Stimulated activated naive B cell treated with anti-CD40 and anti-IgM and Interleukin-4, amounts not matched to agents 10 μg/mL and 1 μg/mL and 100 μg/mL, for 72 hours (primary cell): ENCODE measurements around the gene COL16A1.

Experiments used
- ATAC-seq, 2 donors: fragments of 150-1000 bp; cut with Tn5 transposase; replicated peaks; 2 replicates each; pipeline ENCODE4 v1.10.0; 2021; ENCODE audit warnings: moderate library complexity in 1 of 2
- DNase-seq: peaks from one replicate; pipeline ENCODE4 v3.0.0; 2021
- H3K27ac Mint-ChIP-seq: one replicate; pipeline ENCODE4 v1.8.0; 2022; ENCODE audit warnings: mild to moderate bottlenecking, mixed read lengths
- H3K27me3 Mint-ChIP-seq, 2 donors: one replicate each; pipeline ENCODE4 v1.8.0; 2022; ENCODE audit warnings: mixed read lengths in 2 of 2
- H3K36me3 Mint-ChIP-seq, 2 donors: one replicate each; pipeline ENCODE4 v1.8.0; 2022; ENCODE audit warnings: mixed read lengths in 2 of 2, mild to moderate bottlenecking in 1 of 2
- H3K4me1 Mint-ChIP-seq, 2 donors: one replicate each; pipeline ENCODE4 v1.8.0; 2022; ENCODE audit warnings: mixed read lengths in 2 of 2, mild to moderate bottlenecking in 1 of 2
- H3K4me3 Mint-ChIP-seq, 2 donors: one replicate each; pipeline ENCODE4 v1.8.0; 2022; ENCODE audit warnings: mild to moderate bottlenecking in 2 of 2, mixed read lengths in 2 of 2, moderate library complexity in 1 of 2
- H3K9me3 Mint-ChIP-seq, 2 donors: one replicate each; pipeline ENCODE4 v1.8.0; 2022; ENCODE audit warnings: mixed read lengths in 2 of 2, mild to moderate bottlenecking in 1 of 2

The COL16A1 gene

DNA sequence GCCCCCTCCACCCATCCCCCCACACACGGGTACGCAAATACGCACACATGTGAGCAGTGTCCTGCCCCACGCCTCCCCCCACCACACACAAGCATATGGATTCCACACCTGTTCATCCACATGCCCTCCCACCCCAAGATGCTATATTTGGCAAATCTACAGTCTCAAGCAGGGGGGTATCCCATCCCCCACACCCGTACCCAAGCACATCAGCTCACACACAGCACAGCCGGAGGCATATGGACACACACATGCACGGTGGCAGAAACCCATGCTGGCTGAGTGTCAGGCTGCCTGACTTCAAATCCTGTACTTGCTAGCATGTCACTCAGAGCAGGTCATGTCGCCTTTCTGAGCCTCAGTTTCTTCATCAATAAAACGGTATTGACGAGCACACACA lies 10.6 kb downstream of the COL16A1 start:
- no peak for DNase-seq
- no peak overlapping the region for H3K27ac Mint-ChIP-seq
- no peaks in the 10 kb centered on the region for H3K36me3 Mint-ChIP-seq
- no peak overlapping the region for H3K4me3 Mint-ChIP-seq
- no peaks in the 10 kb centered on the region for H3K9me3 Mint-ChIP-seq
- no peak for ATAC-seq
- H3K4me1 Mint-ChIP-seq, result peaks cover 0 to 3% of the 10 kb centered on the region in 2 donors
- peaks cover 8 to 11% of the 10 kb centered on the region in 2 donors for H3K27me3 Mint-ChIP-seq

DNA sequence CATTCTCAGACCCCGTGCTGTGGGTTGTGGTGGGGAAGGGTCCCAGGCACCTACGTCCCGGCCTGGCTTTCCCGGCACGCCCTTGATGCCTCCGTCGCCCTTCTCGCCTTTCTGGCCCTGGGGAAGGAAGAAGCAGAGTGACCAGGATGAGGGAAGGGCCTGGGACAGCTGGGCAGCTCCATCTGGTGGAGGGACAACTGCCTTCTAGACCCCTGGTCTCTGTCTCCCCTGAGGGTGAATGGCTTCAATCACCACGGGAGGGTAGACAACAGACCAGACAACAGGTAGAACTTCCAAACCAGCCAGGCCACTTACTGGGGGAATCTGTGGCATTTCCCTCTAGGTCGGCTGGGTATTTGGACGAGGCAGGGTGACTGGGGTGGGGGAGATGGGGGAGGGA lies 11.9 kb downstream of the COL16A1 start:
- no peaks in the 10 kb centered on the region for H3K36me3 Mint-ChIP-seq
- ATAC-seq (no peak), DNase-seq (no peak)
- H3K27ac Mint-ChIP-seq, result no peak overlapping the region
- H3K4me1 Mint-ChIP-seq, result peaks cover 0 to 5% of the 10 kb centered on the region in 2 donors
- H3K27me3 Mint-ChIP-seq, result peaks cover 13 to 14% of the 10 kb centered on the region in 2 donors
- no peaks in the 10 kb centered on the region for H3K9me3 Mint-ChIP-seq
- H3K4me3 Mint-ChIP-seq, result no peak overlapping the region

DNA sequence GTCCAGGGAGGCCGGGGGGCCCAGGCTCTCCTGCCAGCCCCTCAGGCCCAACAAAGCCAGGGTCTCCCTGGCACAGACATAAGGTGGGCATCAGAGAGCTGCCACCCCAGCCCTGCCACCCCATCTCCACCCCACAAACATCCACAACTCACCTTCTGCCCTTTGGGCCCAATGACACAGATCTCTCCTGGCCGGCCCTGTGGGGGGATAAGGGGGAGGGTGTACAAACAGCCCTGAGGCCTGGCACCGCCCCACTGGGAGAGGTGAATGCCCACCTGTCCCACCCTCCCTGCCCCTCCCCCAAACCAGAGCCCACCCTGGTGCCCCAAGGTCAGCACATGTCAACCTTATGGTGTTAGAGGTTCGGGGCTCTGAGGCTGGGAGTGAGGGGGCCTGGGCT lies 12.4 kb downstream of the COL16A1 start:
- Mint-ChIP-seq H3K4me3 (no peak overlapping the region), H3K27me3 (peaks cover 18 to 19% of the 10 kb centered on the region in 2 donors), H3K9me3 (no peaks in the 10 kb centered on the region), H3K27ac (no peak overlapping the region), H3K36me3 (no peaks in the 10 kb centered on the region), H3K4me1 (peaks cover 0 to 5% of the 10 kb centered on the region in 2 donors)
- ATAC-seq (no peak), DNase-seq (no peak)

DNA sequence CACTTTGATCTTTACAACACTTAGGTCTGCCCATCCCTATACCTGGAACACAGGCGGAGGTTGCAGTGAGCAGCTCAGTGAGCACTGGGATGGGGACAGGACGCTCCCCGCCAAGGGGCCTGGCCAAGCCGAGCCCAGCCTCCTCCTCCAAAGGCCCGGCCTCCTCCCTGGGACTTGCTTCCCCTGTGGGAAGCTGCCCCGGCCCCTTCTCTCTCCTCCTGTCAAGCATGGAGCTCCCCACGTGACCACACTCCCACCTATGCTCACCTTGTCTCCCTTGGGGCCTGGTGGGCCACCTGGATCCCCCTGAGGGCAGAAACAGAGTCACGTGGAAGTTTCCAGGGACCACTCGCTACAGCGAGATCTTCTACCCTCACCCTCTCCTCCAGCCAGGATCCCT lies 12.9 kb downstream of the COL16A1 start:
- DNase-seq, result no peak
- Mint-ChIP-seq H3K4me1 (peaks cover 0 to 5% of the 10 kb centered on the region in 2 donors), H3K4me3 (no peak overlapping the region), H3K27me3 (peaks cover 21 to 22% of the 10 kb centered on the region in 2 donors), H3K27ac (no peak overlapping the region), H3K36me3 (no peaks in the 10 kb centered on the region), H3K9me3 (no peaks in the 10 kb centered on the region)
- no peak for ATAC-seq

DNA sequence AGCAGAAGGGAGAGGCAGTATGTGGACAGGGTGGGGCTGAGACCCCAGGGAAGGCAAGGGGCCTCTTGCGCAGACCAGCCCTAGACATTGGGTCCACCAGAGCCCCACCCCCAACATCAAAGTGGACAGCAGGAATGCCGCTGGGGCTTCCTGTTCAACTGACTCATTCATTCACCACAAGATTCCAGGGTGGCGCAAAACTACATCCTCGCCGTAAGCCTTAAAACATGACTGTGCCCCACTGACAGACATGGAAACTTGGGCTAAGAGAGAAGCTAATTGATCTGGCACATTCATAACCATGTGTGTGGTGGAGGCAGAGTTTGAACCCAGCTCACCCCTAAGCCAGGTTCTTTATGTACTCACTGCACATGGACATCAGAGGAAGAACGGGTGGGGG lies 14.0 kb downstream of the COL16A1 start:
- Mint-ChIP-seq H3K4me1 (peaks cover 0 to 5% of the 10 kb centered on the region in 2 donors), H3K36me3 (no peaks in the 10 kb centered on the region), H3K9me3 (no peaks in the 10 kb centered on the region), H3K27ac (no peak overlapping the region), H3K4me3 (no peak overlapping the region), H3K27me3 (peaks cover 25 to 26% of the 10 kb centered on the region in 2 donors)
- ATAC-seq (no peak), DNase-seq (no peak)

DNA sequence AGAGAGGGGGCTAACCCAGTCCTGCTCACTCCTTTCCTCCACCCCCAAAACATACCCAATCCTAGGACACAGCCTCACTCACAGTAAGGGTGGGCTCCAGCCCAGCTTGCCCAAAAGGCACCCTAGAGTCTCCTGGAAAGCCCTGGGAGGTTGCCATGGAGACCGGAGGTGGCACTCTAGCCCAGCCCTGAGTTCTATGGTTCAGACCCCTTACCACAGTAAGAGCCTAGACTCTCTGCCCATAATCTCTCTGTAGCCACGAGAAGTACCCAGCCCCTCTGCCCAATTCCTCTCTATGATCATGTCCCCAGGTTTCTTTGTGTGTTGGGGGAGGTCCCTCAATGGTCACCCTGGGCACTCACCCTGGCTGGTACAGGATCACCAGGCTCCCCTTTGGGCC lies 14.4 kb downstream of the COL16A1 start:
- Mint-ChIP-seq H3K36me3 (no peaks in the 10 kb centered on the region), H3K4me3 (no peak overlapping the region), H3K27me3 (peaks cover 29 to 30% of the 10 kb centered on the region in 2 donors), H3K4me1 (peaks cover 0 to 5% of the 10 kb centered on the region in 2 donors), H3K9me3 (no peaks in the 10 kb centered on the region), H3K27ac (no peak overlapping the region)
- DNase-seq, result no peak
- ATAC-seq, result no peak

DNA sequence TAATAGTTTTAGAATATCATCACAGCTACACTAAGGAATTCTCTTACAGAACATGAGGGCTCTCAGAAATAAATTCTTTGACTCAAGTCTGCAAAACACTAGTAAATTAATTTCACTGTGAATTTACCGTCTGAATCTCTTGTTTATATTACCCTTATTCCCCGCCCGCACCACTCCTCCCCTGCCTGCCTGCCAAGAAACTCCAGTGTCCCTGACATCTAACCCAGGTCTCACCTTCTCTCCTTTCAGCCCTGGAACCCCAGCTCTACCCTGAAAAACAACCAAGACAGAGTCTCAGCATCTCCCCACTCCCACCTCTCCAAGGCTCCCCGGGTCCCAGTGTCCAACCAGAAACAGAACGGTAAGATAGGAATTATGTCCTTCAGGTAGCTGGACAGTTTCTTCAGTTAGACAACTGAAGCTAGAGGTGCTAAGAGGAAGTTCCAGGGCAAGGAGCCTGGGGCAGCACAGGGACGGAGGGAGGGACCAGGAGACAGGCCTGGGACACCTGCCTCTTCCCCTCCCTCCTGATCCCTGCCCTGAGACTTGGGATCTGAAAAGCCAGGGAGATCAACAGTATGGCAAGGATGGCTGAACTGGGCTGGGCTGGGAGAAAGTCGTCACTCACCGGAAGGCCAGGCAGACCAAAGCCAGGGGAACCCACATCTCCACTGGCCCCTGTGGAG lies 15.4 kb downstream of the COL16A1 start:
- H3K27ac Mint-ChIP-seq, result no peak overlapping the region
- H3K9me3 Mint-ChIP-seq, result no peaks in the 10 kb centered on the region
- ATAC-seq, result no peak
- H3K4me3 Mint-ChIP-seq, result no peak overlapping the region
- peaks cover 36 to 37% of the 10 kb centered on the region in 2 donors for H3K27me3 Mint-ChIP-seq
- no peaks in the 10 kb centered on the region for H3K36me3 Mint-ChIP-seq
- DNase-seq, result no peak
- H3K4me1 Mint-ChIP-seq, result peaks cover 0 to 5% of the 10 kb centered on the region in 2 donors

DNA sequence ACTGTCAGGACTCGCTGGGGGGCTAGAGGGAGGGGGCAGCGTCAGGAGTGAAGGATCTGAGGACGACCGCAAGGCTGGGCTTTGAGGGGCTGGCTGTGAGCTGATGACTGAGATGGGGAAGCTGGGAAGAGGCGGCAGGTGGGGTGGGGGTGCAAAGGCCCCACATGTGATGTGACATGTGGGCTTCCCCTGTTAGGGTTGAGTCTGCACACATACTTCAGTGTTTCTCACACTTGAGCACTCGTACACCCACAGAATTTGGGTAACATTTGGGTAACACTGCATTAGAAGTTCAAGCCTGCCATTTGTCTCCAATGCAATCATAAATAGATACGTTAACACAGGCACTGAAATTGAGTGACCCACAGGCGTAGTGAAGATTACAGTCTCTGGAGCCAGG lies 16.2 kb downstream of the COL16A1 start:
- Mint-ChIP-seq H3K9me3 (no peaks in the 10 kb centered on the region), H3K27ac (no peak overlapping the region), H3K4me1 (peaks cover 0 to 5% of the 10 kb centered on the region in 2 donors), H3K36me3 (no peaks in the 10 kb centered on the region), H3K4me3 (no peak overlapping the region), H3K27me3 (peaks cover 37 to 38% of the 10 kb centered on the region in 2 donors)
- DNase-seq, result no peak
- ATAC-seq, result peak; percentile 21 to 25

DNA sequence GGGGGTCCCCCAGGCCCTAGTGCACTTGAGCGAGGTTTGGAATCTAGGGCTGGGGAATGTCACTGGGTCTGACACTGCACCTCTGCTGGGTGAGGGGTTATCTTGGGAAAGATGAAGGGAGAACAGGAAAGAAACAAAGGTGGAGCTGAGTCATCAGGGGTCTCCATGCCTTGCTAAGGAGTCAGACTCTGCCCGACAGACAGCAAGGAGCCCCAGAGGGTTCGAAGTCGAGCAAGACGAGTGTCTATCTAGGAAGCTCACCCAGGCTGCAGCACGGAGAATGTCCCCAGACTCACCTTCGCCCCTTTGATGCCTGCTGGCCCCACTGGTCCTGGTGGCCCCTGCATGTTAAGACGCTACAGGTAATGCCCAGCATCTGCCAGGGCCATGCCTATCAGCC lies 18.0 kb downstream of the COL16A1 start:
- H3K9me3 Mint-ChIP-seq, result no peaks in the 10 kb centered on the region
- no peak for DNase-seq
- H3K4me1 Mint-ChIP-seq, result peaks cover 0 to 5% of the 10 kb centered on the region in 2 donors
- no peaks in the 10 kb centered on the region for H3K36me3 Mint-ChIP-seq
- ATAC-seq, result no peak
- H3K4me3 Mint-ChIP-seq, result no peak overlapping the region
- peaks cover 40 to 46% of the 10 kb centered on the region in 2 donors for H3K27me3 Mint-ChIP-seq
- no peak overlapping the region for H3K27ac Mint-ChIP-seq

DNA sequence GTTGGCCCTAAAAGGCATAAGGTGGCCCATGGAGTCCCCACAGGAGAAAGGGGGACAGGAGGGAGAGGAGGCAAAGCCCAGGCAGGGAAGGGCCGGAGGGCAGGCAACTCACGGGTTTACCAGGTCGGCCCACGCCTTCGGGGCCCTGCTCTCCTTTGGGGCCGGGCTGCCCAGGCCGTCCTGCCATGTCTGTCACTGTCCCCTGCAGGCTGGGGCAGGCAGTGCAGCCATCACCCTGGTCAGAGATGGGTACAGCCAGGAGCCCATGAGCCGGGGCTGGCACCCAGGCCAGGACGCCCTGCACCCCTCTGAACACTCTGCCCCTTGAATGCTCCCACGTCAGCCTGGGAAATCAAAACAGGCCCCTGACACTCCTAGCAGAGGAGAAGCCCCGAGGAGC lies 19.8 kb downstream of the COL16A1 start:
- no peak for DNase-seq
- H3K4me1 Mint-ChIP-seq, result peaks cover 0 to 5% of the 10 kb centered on the region in 2 donors
- H3K27me3 Mint-ChIP-seq, result peaks cover 46 to 57% of the 10 kb centered on the region in 2 donors
- ATAC-seq, result peak; percentile 48 to 69
- no peaks in the 10 kb centered on the region for H3K9me3 Mint-ChIP-seq
- H3K27ac Mint-ChIP-seq, result no peak overlapping the region
- no peak overlapping the region for H3K4me3 Mint-ChIP-seq
- H3K36me3 Mint-ChIP-seq, result no peaks in the 10 kb centered on the region

DNA sequence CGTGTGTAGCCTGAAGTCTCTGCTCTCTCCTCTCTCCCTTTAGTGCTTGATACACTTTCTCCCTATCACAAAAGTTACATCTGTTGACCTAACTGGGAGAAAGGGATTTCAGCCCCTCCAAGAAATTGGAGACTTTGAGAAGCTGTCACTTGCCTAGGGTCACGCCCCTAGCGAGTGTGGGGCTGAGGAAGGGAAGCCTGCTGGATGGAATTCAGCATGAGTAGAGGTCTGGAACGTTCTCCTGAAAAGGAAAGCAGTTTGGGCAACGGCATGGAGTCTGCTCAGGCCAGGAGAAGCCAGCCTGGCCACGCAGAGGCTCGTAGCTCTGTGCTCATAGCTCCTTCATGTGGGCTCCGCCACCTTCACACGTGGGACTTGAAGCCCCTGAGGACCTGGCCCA lies 22.4 kb downstream of the COL16A1 start:
- Mint-ChIP-seq H3K27me3 (peaks cover 36 to 45% of the 10 kb centered on the region in 2 donors), H3K9me3 (no peaks in the 10 kb centered on the region), H3K4me1 (no peaks in the 10 kb centered on the region), H3K36me3 (no peaks in the 10 kb centered on the region), H3K27ac (no peak overlapping the region), H3K4me3 (no peak overlapping the region)
- ATAC-seq (no peak), DNase-seq (no peak)

DNA sequence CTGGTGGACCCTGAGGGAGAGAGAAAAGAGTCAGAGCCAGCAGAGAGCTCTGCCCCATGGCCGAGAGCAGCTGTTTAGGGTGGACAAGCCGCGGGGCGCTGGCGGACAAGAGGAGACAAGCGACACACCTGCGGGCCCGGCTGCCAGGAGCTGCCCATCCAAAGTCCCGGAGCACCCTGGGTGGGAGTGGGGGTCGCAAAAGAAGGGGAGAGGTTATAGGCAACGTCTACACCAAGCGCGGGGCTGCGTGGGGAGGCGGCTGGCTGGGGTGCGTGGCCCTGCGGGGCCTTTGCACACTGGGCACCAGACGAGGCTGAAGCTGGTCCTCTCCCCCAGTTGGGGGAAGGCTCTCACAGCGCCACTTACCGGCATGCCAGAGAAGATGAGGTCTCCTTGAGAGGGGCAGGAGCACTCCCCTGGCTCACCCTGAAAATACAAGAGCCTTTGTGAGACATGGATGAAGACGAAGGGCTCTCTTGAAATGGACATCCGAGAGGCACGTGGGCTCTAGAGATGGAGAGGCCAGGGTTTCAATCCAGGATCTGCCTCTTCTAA lies 24.1 kb downstream of the COL16A1 start:
- no peak for ATAC-seq
- no peak overlapping the region for H3K4me3 Mint-ChIP-seq

DNA sequence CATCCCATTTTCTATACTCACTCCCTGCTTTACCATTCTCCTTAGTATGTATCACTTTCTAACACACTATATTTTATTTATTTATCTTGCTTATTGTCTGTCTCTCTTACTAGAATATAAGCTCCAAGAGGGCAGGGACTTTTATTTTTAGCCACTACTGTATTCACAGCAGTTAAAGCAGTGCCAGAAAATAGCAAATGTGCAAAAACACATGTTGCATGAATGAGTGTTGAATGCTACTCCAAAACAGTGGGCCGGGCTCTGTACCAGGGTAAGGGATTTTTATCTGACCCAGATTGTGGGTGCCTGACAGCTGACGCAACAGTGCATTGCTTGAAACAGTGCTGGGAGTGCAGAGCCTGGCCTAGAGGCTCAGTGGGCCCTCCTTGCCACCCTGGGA lies 24.7 kb downstream of the COL16A1 start:
- DNase-seq, result no peak
- Mint-ChIP-seq H3K9me3 (no peaks in the 10 kb centered on the region), H3K4me1 (no peaks in the 10 kb centered on the region), H3K4me3 (no peak overlapping the region), H3K27ac (no peak overlapping the region), H3K27me3 (peaks cover 29 to 43% of the 10 kb centered on the region in 2 donors), H3K36me3 (no peaks in the 10 kb centered on the region)
- ATAC-seq, result no peak

More for the DNA sequence above, 24.1 kb downstream of the COL16A1 start:
- Mint-ChIP-seq H3K36me3 (no peaks in the 10 kb centered on the region), H3K4me1 (no peaks in the 10 kb centered on the region), H3K27me3 (peaks cover 28 to 44% of the 10 kb centered on the region in 2 donors), H3K9me3 (no peaks in the 10 kb centered on the region), H3K27ac (no peak overlapping the region)
- no peak for DNase-seq

DNA sequence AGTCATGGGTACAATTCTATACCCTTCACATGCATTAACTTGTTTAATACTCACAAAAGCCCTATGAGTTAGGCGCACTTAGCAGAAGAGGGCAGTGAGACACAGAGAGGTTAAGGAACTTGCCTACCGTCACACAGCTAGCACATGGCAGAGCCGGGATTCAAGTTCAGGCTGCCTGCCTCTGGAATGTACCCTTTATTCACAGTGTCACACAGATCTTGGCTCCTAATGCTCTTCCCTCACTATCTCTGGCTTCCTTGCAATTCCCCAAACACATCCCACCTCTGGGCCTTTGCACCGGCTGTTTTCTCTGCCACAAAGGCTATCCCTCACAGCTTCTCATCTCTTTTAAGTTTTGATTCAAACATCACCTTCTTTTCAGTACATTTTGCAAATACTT lies 25.1 kb downstream of the COL16A1 start:
- Mint-ChIP-seq H3K4me1 (no peaks in the 10 kb centered on the region), H3K9me3 (no peaks in the 10 kb centered on the region)

DNA sequence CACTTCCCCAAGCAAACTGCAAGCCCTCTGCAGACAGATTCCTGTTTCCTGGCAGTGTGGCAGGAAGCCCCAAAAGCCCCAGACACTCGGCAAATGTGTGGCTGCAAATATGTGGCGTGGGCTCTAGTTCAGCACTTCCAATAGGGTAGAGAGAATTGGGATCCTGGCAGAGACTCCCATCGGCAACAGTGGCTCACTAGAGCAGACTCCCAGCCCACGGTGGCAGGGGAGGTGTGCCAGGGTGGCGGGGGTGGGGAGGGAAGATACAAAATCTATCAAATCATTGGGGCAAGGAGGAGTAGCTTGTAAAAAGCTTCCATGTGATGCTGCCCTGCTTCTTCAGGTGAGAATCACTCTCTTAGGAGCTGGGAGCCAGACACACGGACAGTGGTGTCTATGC lies 25.9 kb downstream of the COL16A1 start:
- H3K4me3 Mint-ChIP-seq, result no peak overlapping the region
- no peaks in the 10 kb centered on the region for H3K4me1 Mint-ChIP-seq
- ATAC-seq (no peak), DNase-seq (no peak)
- H3K27ac Mint-ChIP-seq, result no peak overlapping the region
- H3K9me3 Mint-ChIP-seq, result no peaks in the 10 kb centered on the region
- no peaks in the 10 kb centered on the region for H3K36me3 Mint-ChIP-seq
- H3K27me3 Mint-ChIP-seq, result peaks cover 21 to 38% of the 10 kb centered on the region in 2 donors

More for the DNA sequence above, 25.1 kb downstream of the COL16A1 start:
- no peak for DNase-seq
- Mint-ChIP-seq H3K36me3 (no peaks in the 10 kb centered on the region), H3K27ac (no peak overlapping the region), H3K4me3 (no peak overlapping the region), H3K27me3 (peaks cover 26 to 39% of the 10 kb centered on the region in 2 donors)
- no peak for ATAC-seq
